HepG2 (cell line): ENCODE measurements around the gene BAIAP3. TPM values are rescaled to one million over a fixed set of nuclear protein-coding genes. Genes with fewer than 3 reads are reported as not detected.

Experiments used
- LBX2 ChIP-seq: sonication (generic); formaldehyde crosslinking; IDR thresholded peaks from 2 replicates; pipeline ENCODE4 v1.5.0; 2020; ENCODE audit warnings: missing genetic modification reagents, mild to moderate bottlenecking, borderline replicate concordance
- NR1H2 ChIP-seq: sonication (generic); formaldehyde crosslinking; IDR thresholded peaks from 2 replicates; pipeline ENCODE4 v1.8.1; 2022; ENCODE audit warnings: low read depth, missing genetic modification reagents, borderline replicate concordance
- PAX8 ChIP-seq: sonication (generic); formaldehyde crosslinking; IDR thresholded peaks from 2 replicates; pipeline ENCODE4 v1.8.0; 2022; ENCODE audit warnings: mild to moderate bottlenecking, missing genetic modification reagents, borderline replicate concordance
- PCBP2 ChIP-seq: fragments of 200-400 bp; formaldehyde crosslinking; optimal IDR thresholded peaks from 2 replicates; pipeline ENCODE3; 2018; ENCODE audit warnings: low read length, low read depth; ENCODE audit not compliant: poor library complexity, severe bottlenecking
- POLR2AphosphoS5 ChIP-seq: IDR thresholded peaks from 2 replicates; pipeline ENCODE4 v1.6.1; 2012; ENCODE audit warnings: low read depth, low read length
- SCMH1 ChIP-seq: sonication (generic); formaldehyde crosslinking; IDR thresholded peaks from 2 replicates; pipeline ENCODE4 v1.9.0; 2021; ENCODE audit warnings: missing genetic modification reagents, mild to moderate bottlenecking, borderline replicate concordance
- SMAD3 ChIP-seq: sonication (generic); formaldehyde crosslinking; IDR thresholded peaks from 2 replicates; pipeline ENCODE4 v1.4.0; 2020; ENCODE audit warnings: missing genetic modification reagents
- ZKSCAN8 ChIP-seq: IDR thresholded peaks from 2 replicates; pipeline ENCODE4 v1.6.1; 2016; ENCODE audit warnings: borderline replicate concordance, missing genetic modification reagents, missing compliant biosample characterization
- ZNF33B ChIP-seq: sonication (generic); formaldehyde crosslinking; IDR thresholded peaks from 2 replicates; pipeline ENCODE4 v1.5.1; 2020; ENCODE audit warnings: mild to moderate bottlenecking, missing genetic modification reagents
- ZNF615 ChIP-seq: sonication (generic); formaldehyde crosslinking; IDR thresholded peaks from 2 replicates; pipeline ENCODE4 v1.5.0; 2020; ENCODE audit warnings: mild to moderate bottlenecking, missing genetic modification reagents, borderline replicate concordance
- ZNF747 ChIP-seq: sonication (generic); formaldehyde crosslinking; IDR thresholded peaks from 2 replicates; pipeline ENCODE4 v1.8.1; 2023; ENCODE audit warnings: missing genetic modification reagents, mild to moderate bottlenecking, borderline replicate concordance
- polyA plus RNA-seq, 8 experiments: library from polyadenylated mRNA; depleted of rRNA in 3 of 8; stranded (reverse) in 7 of 8; unstranded in 1 of 8; fragments of >200 nt; fragmentation: Illumina TruSeq in 4 of 8; extraction: Trizol in 4 of 8; gene quantifications; 2 replicates each; pipeline versions ENCODE4 v1.2.1 to v1.2.3, GENCODE V29; 2011 to 2016; ENCODE audit warnings: low read depth in 4 of 8, missing spikeins in 1 of 8, mixed read lengths in 1 of 8; ENCODE audit not compliant: insufficient read depth in 1 of 8
- total RNA-seq, 5 experiments: library from RNA; depleted of rRNA; stranded (reverse); fragments of >200 nt; fragmentation: Illumina TruSeq; extraction: Trizol; gene quantifications; 2 replicates each; pipeline ENCODE4 v1.2.3, GENCODE V29; 2016; ENCODE audit warnings: low read depth in 1 of 5
- TF ChIP-seq, protein P1 (sequence below): sonication (generic); formaldehyde crosslinking; IDR thresholded peaks from 2 replicates; pipeline ENCODE4 v1.5.0; 2020; ENCODE audit warnings: mild to moderate bottlenecking, missing genetic modification reagents
- TF ChIP-seq, protein P2 (sequence below): sonication (generic); formaldehyde crosslinking; IDR thresholded peaks from 2 replicates; pipeline ENCODE4 v1.5.0; 2020; ENCODE audit warnings: mild to moderate bottlenecking, missing genetic modification reagents
- TF ChIP-seq, protein P3 (sequence below): sonication (generic); formaldehyde crosslinking; IDR thresholded peaks from 2 replicates; pipeline ENCODE4 v1.5.0; 2020; ENCODE audit warnings: missing genetic modification reagents, mild to moderate bottlenecking, borderline replicate concordance
- TF ChIP-seq, protein P4 (sequence below): sonication (generic); formaldehyde crosslinking; IDR thresholded peaks from 2 replicates; pipeline ENCODE4 v1.4.0; 2020; ENCODE audit warnings: low read depth, missing genetic modification reagents
- TF ChIP-seq, protein P5 (sequence below): sonication (generic); formaldehyde crosslinking; conservative IDR thresholded peaks from 2 replicates; pipeline ENCODE4 v1.4.0; 2020; ENCODE audit warnings: missing genetic modification reagents

Gene BAIAP3
- total and polyA plus RNA-seq, 2 of the 13 experiments (the other 11 are each of a cell fraction or from before 2014, with no cell fraction given) = 3.2 to 5.7 TPM

DNA sequence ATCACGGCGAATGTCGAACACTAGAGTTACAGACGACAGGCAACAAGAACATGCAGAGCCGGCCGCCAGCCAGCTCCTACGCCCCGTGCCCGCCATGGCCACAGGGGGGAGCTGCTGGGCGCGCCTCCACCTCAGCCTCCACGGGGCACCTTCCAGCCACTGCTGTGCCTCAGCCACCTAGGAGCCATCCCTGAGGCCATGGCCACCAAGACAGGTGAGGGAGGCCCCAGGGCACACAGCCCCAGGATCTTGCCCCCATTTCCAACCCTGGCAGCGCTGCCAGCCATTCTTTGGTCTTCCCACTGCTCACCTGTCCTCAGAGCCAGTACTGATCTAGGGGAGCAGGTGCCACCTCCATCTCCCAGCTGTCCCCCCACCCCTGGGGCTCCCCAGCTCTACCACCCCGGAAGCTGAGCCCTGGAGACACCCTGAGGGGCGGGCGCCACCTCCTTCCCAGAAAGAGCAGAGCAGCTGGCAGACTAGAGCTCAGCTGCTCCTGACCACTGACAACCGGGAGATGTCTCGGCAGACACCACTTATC lies 30.1 kb downstream of the BAIAP3 start (continued):
- TF ChIP-seq, protein P1, sequence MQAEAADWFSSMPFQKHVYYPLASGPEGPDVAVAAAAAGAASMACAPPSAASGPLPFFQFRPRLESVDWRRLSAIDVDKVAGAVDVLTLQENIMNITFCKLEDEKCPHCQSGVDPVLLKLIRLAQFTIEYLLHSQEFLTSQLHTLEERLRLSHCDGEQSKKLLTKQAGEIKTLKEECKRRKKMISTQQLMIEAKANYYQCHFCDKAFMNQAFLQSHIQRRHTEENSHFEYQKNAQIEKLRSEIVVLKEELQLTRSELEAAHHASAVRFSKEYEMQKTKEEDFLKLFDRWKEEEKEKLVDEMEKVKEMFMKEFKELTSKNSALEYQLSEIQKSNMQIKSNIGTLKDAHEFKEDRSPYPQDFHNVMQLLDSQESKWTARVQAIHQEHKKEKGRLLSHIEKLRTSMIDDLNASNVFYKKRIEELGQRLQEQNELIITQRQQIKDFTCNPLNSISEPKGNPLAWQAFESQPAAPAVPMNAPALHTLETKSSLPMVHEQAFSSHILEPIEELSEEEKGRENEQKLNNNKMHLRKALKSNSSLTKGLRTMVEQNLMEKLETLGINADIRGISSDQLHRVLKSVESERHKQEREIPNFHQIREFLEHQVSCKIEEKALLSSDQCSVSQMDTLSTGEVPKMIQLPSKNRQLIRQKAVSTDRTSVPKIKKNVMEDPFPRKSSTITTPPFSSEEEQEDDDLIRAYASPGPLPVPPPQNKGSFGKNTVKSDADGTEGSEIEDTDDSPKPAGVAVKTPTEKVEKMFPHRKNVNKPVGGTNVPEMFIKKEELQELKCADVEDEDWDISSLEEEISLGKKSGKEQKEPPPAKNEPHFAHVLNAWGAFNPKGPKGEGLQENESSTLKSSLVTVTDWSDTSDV = no peak
- TF ChIP-seq, protein P2, sequence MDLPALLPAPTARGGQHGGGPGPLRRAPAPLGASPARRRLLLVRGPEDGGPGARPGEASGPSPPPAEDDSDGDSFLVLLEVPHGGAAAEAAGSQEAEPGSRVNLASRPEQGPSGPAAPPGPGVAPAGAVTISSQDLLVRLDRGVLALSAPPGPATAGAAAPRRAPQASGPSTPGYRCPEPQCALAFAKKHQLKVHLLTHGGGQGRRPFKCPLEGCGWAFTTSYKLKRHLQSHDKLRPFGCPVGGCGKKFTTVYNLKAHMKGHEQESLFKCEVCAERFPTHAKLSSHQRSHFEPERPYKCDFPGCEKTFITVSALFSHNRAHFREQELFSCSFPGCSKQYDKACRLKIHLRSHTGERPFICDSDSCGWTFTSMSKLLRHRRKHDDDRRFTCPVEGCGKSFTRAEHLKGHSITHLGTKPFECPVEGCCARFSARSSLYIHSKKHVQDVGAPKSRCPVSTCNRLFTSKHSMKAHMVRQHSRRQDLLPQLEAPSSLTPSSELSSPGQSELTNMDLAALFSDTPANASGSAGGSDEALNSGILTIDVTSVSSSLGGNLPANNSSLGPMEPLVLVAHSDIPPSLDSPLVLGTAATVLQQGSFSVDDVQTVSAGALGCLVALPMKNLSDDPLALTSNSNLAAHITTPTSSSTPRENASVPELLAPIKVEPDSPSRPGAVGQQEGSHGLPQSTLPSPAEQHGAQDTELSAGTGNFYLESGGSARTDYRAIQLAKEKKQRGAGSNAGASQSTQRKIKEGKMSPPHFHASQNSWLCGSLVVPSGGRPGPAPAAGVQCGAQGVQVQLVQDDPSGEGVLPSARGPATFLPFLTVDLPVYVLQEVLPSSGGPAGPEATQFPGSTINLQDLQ (CRISPR knock-in tag) = no peak
- TF ChIP-seq ZKSCAN8 (CRISPR knock-in tag) = no peak
- TF ChIP-seq PAX8 = no peak
- TF ChIP-seq, protein P3, sequence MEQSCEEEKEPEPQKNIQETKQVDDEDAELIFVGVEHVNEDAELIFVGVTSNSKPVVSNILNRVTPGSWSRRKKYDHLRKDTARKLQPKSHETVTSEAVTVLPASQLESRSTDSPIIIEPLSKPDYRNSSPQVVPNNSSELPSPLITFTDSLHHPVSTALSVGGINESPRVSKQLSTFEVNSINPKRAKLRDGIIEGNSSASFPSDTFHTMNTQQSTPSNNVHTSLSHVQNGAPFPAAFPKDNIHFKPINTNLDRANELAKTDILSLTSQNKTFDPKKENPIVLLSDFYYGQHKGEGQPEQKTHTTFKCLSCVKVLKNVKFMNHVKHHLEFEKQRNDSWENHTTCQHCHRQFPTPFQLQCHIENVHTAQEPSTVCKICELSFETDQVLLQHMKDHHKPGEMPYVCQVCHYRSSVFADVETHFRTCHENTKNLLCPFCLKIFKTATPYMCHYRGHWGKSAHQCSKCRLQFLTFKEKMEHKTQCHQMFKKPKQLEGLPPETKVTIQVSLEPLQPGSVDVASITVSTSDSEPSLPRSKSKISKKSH (CRISPR knock-in tag) = 0 out of 2 replicates have a peak, but pooled peaks have one; percentile 30
- TF ChIP-seq, protein P4, sequence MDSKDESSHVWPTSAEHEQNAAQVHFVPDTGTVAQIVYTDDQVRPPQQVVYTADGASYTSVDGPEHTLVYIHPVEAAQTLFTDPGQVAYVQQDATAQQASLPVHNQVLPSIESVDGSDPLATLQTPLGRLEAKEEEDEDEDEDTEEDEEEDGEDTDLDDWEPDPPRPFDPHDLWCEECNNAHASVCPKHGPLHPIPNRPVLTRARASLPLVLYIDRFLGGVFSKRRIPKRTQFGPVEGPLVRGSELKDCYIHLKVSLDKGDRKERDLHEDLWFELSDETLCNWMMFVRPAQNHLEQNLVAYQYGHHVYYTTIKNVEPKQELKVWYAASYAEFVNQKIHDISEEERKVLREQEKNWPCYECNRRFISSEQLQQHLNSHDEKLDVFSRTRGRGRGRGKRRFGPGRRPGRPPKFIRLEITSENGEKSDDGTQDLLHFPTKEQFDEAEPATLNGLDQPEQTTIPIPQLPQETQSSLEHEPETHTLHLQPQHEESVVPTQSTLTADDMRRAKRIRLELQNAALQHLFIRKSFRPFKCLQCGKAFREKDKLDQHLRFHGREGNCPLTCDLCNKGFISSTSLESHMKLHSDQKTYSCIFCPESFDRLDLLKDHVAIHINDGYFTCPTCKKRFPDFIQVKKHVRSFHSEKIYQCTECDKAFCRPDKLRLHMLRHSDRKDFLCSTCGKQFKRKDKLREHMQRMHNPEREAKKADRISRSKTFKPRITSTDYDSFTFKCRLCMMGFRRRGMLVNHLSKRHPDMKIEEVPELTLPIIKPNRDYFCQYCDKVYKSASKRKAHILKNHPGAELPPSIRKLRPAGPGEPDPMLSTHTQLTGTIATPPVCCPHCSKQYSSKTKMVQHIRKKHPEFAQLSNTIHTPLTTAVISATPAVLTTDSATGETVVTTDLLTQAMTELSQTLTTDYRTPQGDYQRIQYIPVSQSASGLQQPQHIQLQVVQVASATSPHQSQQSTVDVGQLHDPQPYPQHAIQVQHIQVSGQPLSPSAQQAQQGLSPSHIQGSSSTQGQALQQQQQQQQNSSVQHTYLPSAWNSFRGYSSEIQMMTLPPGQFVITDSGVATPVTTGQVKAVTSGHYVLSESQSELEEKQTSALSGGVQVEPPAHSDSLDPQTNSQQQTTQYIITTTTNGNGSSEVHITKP = no peak
- no peak for TF ChIP-seq SCMH1 (CRISPR knock-in tag)
- no peak for TF ChIP-seq POLR2AphosphoS5
- TF ChIP-seq SMAD3 (CRISPR knock-in tag) = no peak
- no peak for TF ChIP-seq NR1H2
- no peak for TF ChIP-seq PCBP2
- TF ChIP-seq ZNF615 (CRISPR knock-in tag) = no peak
- no peak for TF ChIP-seq ZNF33B
- TF ChIP-seq, protein P5, sequence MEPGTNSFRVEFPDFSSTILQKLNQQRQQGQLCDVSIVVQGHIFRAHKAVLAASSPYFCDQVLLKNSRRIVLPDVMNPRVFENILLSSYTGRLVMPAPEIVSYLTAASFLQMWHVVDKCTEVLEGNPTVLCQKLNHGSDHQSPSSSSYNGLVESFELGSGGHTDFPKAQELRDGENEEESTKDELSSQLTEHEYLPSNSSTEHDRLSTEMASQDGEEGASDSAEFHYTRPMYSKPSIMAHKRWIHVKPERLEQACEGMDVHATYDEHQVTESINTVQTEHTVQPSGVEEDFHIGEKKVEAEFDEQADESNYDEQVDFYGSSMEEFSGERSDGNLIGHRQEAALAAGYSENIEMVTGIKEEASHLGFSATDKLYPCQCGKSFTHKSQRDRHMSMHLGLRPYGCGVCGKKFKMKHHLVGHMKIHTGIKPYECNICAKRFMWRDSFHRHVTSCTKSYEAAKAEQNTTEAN (CRISPR knock-in tag) = no peak
- no peak for TF ChIP-seq ZNF747
- no peak for TF ChIP-seq LBX2
